HG02943 (cell line): ENCODE measurements around the gene SPATA16.
"Not testable (repeated sequence)": the region's sequence is repeated elsewhere in the genome, so short reads cannot be mapped to it uniquely, and the experiment has no call there.

Source experiments
- ATAC-seq: cut with Tn5 transposase; IDR thresholded peaks from one replicate; pipeline ENCODE4 v1.9.1; 2021; ENCODE audit warnings: mild to moderate bottlenecking, low read depth, moderate library complexity; ENCODE audit not compliant: unreplicated experiment

SPATA16 gene

GRCh38 chr3:173140986-173141385, at the start of gene SPATA16:
TSS of gene SPATA16 (minus strand) at chr3:173141235. CDS start at chr3:173117731, 23,504 bp downstream.
- ATAC-seq, result no peak

GRCh38 chr3:173183022-173183421, 42.0 kb upstream of the SPATA16 start:
- not testable (repeated sequence) for ATAC-seq

GRCh38 chr3:173173652-173174051, 32.6 kb upstream of the SPATA16 start:
- ATAC-seq, result no peak

- not testable (repeated sequence) for ATAC-seq
These were observed 18.1 kb upstream of the SPATA16 start for GRCh38 chr3:173159139-173159538.

GRCh38 chr3:173156533-173156932, 15.5 kb upstream of the SPATA16 start:
- ATAC-seq, result not testable (repeated sequence)

- no peak for ATAC-seq
These were observed 12.6 kb upstream of the SPATA16 start for GRCh38 chr3:173153631-173154030.

- no peak for ATAC-seq
These were observed 1.6 kb downstream of the SPATA16 start for GRCh38 chr3:173139420-173139819.

GRCh38 chr3:173138026-173138425, 3.0 kb downstream of the SPATA16 start:
- no peak for ATAC-seq

GRCh38 chr3:173135059-173135458, 6.0 kb downstream of the SPATA16 start:
- no peak for ATAC-seq

GRCh38 chr3:173128633-173129032, 12.4 kb downstream of the SPATA16 start:
- ATAC-seq, result no peak

GRCh38 chr3:173111321-173111720, 29.7 kb downstream of the SPATA16 start:
- ATAC-seq, result no peak

- no peak for ATAC-seq
These were observed 31.9 kb downstream of the SPATA16 start for GRCh38 chr3:173109143-173109542.

GRCh38 chr3:173103469-173103868, 37.6 kb downstream of the SPATA16 start:
- no peak for ATAC-seq

- ATAC-seq, result no peak
These were observed 42.1 kb downstream of the SPATA16 start for GRCh38 chr3:173098959-173099358.

GRCh38 chr3:173096994-173097785, 43.8 kb downstream of the SPATA16 start:
- ATAC-seq, result no peak

GRCh38 chr3:173096140-173096539, 44.9 kb downstream of the SPATA16 start:
- ATAC-seq, result no peak

GRCh38 chr3:173092038-173092437, 49.0 kb downstream of the SPATA16 start:
- no peak for ATAC-seq

GRCh38 chr3:173090492-173090891, 50.5 kb downstream of the SPATA16 start:
- no peak for ATAC-seq

- no peak for ATAC-seq
These were observed 51.8 kb downstream of the SPATA16 start for GRCh38 chr3:173089283-173089682.

- ATAC-seq, result no peak
These were observed 62.5 kb downstream of the SPATA16 start for GRCh38 chr3:173078525-173078924.

- ATAC-seq, result no peak
These were observed 74.7 kb downstream of the SPATA16 start for GRCh38 chr3:173066044-173067004.
